IMR-90 (cell line): Measurements from ENCODE around the gene SLC22A15.

Source experiments
- MAFK ChIP-seq: IDR thresholded peaks from 2 replicates; pipeline ENCODE4 v1.6.1; 2012; ENCODE audit warnings: low read depth, low read length, improper control_type of control experiment
- MAZ ChIP-seq: IDR thresholded peaks from 2 replicates; pipeline ENCODE4 v1.6.1; 2012; ENCODE audit warnings: low read depth, mild to moderate bottlenecking, low read length, improper control_type of control experiment, moderate library complexity, borderline replicate concordance
- MXI1 ChIP-seq: IDR thresholded peaks from 2 replicates; pipeline ENCODE4 v1.6.1; 2012; ENCODE audit warnings: low read depth, mild to moderate bottlenecking, low read length, moderate library complexity, borderline replicate concordance
- POLR2A ChIP-seq: IDR thresholded peaks from 2 replicates; pipeline ENCODE4 v1.6.1; 2012; ENCODE audit warnings: mild to moderate bottlenecking, low read depth, low read length
- RAD21 ChIP-seq: IDR thresholded peaks from 2 replicates; pipeline ENCODE4 v1.6.1; 2012; ENCODE audit warnings: low read length, improper control_type of control experiment
- TF ChIP-seq, protein P1 (sequence below): conservative IDR thresholded peaks from 2 replicates; pipeline ENCODE4 v1.5.1; 2012; ENCODE audit warnings: mild to moderate bottlenecking, low read depth, low read length, improper control_type of control experiment

DNA sequence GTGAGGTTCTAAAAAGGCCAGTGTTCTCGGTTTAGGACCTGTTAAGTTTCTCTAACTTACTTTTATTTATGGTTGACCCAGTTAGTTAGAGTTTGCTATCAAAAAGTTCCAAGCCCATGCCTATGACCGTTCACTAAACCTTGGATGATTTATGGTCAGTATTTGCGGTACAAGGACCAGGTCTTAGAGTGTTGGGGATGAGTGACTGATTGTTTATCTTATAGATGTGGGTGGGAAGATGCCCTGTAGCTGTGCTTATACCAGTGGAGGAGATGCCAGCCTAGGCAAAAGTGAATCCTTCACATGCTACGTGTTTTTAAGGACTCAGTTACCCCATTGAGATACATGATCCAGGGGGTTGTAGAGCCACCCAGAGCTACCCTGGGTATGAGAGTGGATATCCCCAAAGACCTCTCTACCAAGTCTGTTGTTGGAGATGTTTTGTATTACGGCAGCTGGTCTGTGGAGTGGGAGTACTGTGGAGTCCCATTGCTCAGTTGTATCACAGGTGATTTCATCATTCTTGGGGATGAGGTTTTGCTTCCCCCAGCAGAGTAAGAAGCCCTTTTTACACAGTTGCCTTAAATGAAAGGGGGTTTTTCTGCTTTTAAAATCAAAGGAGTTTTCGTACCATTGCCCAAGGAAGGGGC is 2.1 kb downstream of the SLC22A15 start:
- TF ChIP-seq, protein P1, sequence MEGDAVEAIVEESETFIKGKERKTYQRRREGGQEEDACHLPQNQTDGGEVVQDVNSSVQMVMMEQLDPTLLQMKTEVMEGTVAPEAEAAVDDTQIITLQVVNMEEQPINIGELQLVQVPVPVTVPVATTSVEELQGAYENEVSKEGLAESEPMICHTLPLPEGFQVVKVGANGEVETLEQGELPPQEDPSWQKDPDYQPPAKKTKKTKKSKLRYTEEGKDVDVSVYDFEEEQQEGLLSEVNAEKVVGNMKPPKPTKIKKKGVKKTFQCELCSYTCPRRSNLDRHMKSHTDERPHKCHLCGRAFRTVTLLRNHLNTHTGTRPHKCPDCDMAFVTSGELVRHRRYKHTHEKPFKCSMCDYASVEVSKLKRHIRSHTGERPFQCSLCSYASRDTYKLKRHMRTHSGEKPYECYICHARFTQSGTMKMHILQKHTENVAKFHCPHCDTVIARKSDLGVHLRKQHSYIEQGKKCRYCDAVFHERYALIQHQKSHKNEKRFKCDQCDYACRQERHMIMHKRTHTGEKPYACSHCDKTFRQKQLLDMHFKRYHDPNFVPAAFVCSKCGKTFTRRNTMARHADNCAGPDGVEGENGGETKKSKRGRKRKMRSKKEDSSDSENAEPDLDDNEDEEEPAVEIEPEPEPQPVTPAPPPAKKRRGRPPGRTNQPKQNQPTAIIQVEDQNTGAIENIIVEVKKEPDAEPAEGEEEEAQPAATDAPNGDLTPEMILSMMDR = no peak
- no peak for TF ChIP-seq MXI1
- TF ChIP-seq RAD21 = no peak
- no peak for TF ChIP-seq POLR2A
- TF ChIP-seq MAFK = no peak
- no peak for TF ChIP-seq MAZ
